ENCODE measurements around the gene POU3F1.

POU3F1 gene

GRCh38 chr1:38072858-38073257, 26.3 kb upstream of the POU3F1 start:
- DNase-seq, result no peak

GRCh38 chr1:38071312-38072256, 25.0 kb upstream of the POU3F1 start:
- peak; percentile 71 for DNase-seq

GRCh38 chr1:38068980-38069340, 22.4 kb upstream of the POU3F1 start:
- no peak for DNase-seq

GRCh38 chr1:38068220-38068979, 21.8 kb upstream of the POU3F1 start:
- no peak for DNase-seq

GRCh38 chr1:38064197-38064903, 17.8 kb upstream of the POU3F1 start:
- DNase-seq, result peak; percentile 91

- DNase-seq, result no peak
Measured at GRCh38 chr1:38063616-38064015, 17.0 kb upstream of the POU3F1 start.

GRCh38 chr1:38062361-38063288, 16.0 kb upstream of the POU3F1 start:
- DNase-seq, result no peak

GRCh38 chr1:38061883-38062328, 15.3 kb upstream of the POU3F1 start:
- no peak for DNase-seq

- DNase-seq, result no peak
Measured at GRCh38 chr1:38061290-38061689, 14.7 kb upstream of the POU3F1 start.

GRCh38 chr1:38060498-38060897, 13.9 kb upstream of the POU3F1 start:
- DNase-seq, result no peak

GRCh38 chr1:38059635-38060250, 13.2 kb upstream of the POU3F1 start:
- DNase-seq, result no peak

- DNase-seq, result no peak
Measured at GRCh38 chr1:38055965-38056364, 9.4 kb upstream of the POU3F1 start.

GRCh38 chr1:38055398-38055797, 8.8 kb upstream of the POU3F1 start:
- DNase-seq, result peak; percentile 66

GRCh38 chr1:38053416-38054091, 7.0 kb upstream of the POU3F1 start:
- no peak for DNase-seq

GRCh38 chr1:38052750-38053415, 6.3 kb upstream of the POU3F1 start:
- DNase-seq, result no peak

GRCh38 chr1:38051079-38051543, 4.5 kb upstream of the POU3F1 start:
- DNase-seq, result no peak

GRCh38 chr1:38050397-38051078, 3.9 kb upstream of the POU3F1 start:
- DNase-seq, result no peak

- no peak for DNase-seq
Measured at GRCh38 chr1:38047603-38048141, 1.1 kb upstream of the POU3F1 start.

- peak; percentile 62 for DNase-seq
Measured at GRCh38 chr1:38046884-38047602, 450 bp upstream of the POU3F1 start.

Data from HCEC 1CT (cell line).